Vagina (tissue), 2 donors: ENCODE results near the gene UCMA. TPM values are rescaled to one million over a fixed set of nuclear protein-coding genes. Genes with fewer than 3 reads are reported as not detected.

Experiments used
- DNase-seq, 2 donors: peaks; one replicate each; pipeline ENCODE4 v3.0.0-alpha.2; 2017; ENCODE audit errors: extremely low spot score in 2 of 2
- H3K27ac ChIP-seq: fragments of 200-600 bp; sonication (generic); one replicate; pipeline ENCODE4 v1.5.1; 2019
- H3K27me3 ChIP-seq: fragments of 200-600 bp; sonication (generic); one replicate; pipeline ENCODE4 v1.5.1; 2019
- H3K36me3 ChIP-seq, 2 donors: fragments of 200-600 bp; sonication (generic); one replicate each; pipeline ENCODE4 v1.5.1; 2017 to 2019
- H3K4me1 ChIP-seq: fragments of 200-600 bp; sonication (generic); one replicate; pipeline ENCODE4 v1.5.1; 2019
- H3K4me3 ChIP-seq, 2 donors: fragments of 200-600 bp; sonication (generic); 1 replicate in 1 of 2; 2 replicates in 1 of 2; pipeline ENCODE4 v1.5.1; 2016 to 2019
- H3K9me3 ChIP-seq: fragments of 200-600 bp; sonication (generic); one replicate; pipeline ENCODE4 v1.5.1; 2019
- CTCF ChIP-seq, 3 experiments: fragments of 450-650 bp in 2 of 3; fragments of 200-600 bp in 1 of 3; sonication (generic) in 1 of 3; IDR thresholded peaks; one replicate each; pipeline ENCODE4 v1.5.1; 2017 to 2019; ENCODE audit warnings: antibody characterized with exemption in 3 of 3, mild to moderate bottlenecking in 2 of 3, moderate library complexity in 2 of 3
- POLR2A ChIP-seq, 2 donors: fragments of 450-650 bp; IDR thresholded peaks; one replicate each; pipeline ENCODE4 v1.6.1; 2017; ENCODE audit warnings: antibody characterized with exemption in 2 of 2, mild to moderate bottlenecking in 2 of 2, moderate library complexity in 2 of 2
- POLR2AphosphoS5 ChIP-seq, 2 donors: sonication (generic); formaldehyde crosslinking; IDR thresholded peaks; one replicate each; pipeline ENCODE4 v1.9.0; 2017; ENCODE audit warnings: antibody characterized with exemption in 2 of 2, mild to moderate bottlenecking in 2 of 2, low read depth in 1 of 2; ENCODE audit not compliant: insufficient read depth in 1 of 2
- intact Hi-C: fragments of 100-400 bp; cut with DNase I; formaldehyde crosslinking; loops from one replicate; pipeline ENCODE4 v1.15.1; 2023
- total RNA-seq: library from RNA; depleted of rRNA; stranded (reverse); fragments of >200 nt; gene quantifications from one replicate; pipeline ENCODE4 v1.2.3, GENCODE V29; 2016

Gene UCMA
- total RNA-seq, 1 donor from 2014 or later, result not detected

GRCh38 chr10:13206091-13206490 is 28.1 kb downstream of the UCMA start:
- Histone ChIP-seq H3K4me1 (no peaks in the 10 kb centered on the region), H3K36me3 (no peaks in the 10 kb centered on the region), H3K27me3 (no peaks in the 10 kb centered on the region), H3K9me3 (no peaks in the 10 kb centered on the region), H3K4me3 (no peak overlapping the region), H3K27ac (no peak overlapping the region)
- DNase-seq, result no peak
- TF ChIP-seq CTCF (IDR thresholded peaks at IDR 0.05), result no peak
- TF ChIP-seq POLR2A (IDR thresholded peaks at IDR 0.05), result no peak
- no peak for TF ChIP-seq POLR2AphosphoS5 (IDR thresholded peaks at IDR 0.05; ENCODE audit: insufficient read depth in 1 of 2, low read depth in 1 of 2)
- intact Hi-C loops, result no loop called here

GRCh38 chr10:13201132-13201531 is 33.0 kb downstream of the UCMA start:
- no peak for TF ChIP-seq POLR2A (IDR thresholded peaks at IDR 0.05)
- TF ChIP-seq POLR2AphosphoS5 (IDR thresholded peaks at IDR 0.05; ENCODE audit: insufficient read depth in 1 of 2, low read depth in 1 of 2), result no peak
- TF ChIP-seq CTCF (IDR thresholded peaks at IDR 0.05), result no peak
- intact Hi-C loops, result no loop called here

GRCh38 chr10:13195016-13195415 is 39.2 kb downstream of the UCMA start:
- TF ChIP-seq POLR2A (IDR thresholded peaks at IDR 0.05) (no peak), CTCF (IDR thresholded peaks at IDR 0.05) (no peak), POLR2AphosphoS5 (IDR thresholded peaks at IDR 0.05; ENCODE audit: insufficient read depth in 1 of 2, low read depth in 1 of 2) (no peak)
- H3K36me3 ChIP-seq, result no peaks in the 10 kb centered on the region
- DNase-seq, result no peak
- no peak overlapping the region for H3K27ac ChIP-seq
- H3K27me3 ChIP-seq, result no peaks in the 10 kb centered on the region
- H3K4me3 ChIP-seq, result no peak overlapping the region
- H3K4me1 ChIP-seq, result no peaks in the 10 kb centered on the region
- H3K9me3 ChIP-seq, result no peaks in the 10 kb centered on the region
- intact Hi-C loops, result no loop called here

More at GRCh38 chr10:13201132-13201531, 33.0 kb downstream of the UCMA start:
- H3K36me3 ChIP-seq, result no peaks in the 10 kb centered on the region
- H3K9me3 ChIP-seq, result no peaks in the 10 kb centered on the region
- H3K4me1 ChIP-seq, result no peaks in the 10 kb centered on the region
- DNase-seq, result no peak
- H3K27me3 ChIP-seq, result no peaks in the 10 kb centered on the region
- no peak overlapping the region for H3K27ac ChIP-seq
- no peak overlapping the region for H3K4me3 ChIP-seq

GRCh38 chr10:13193637-13194036 is 40.5 kb downstream of the UCMA start:
- DNase-seq, result no peak
- Histone ChIP-seq H3K4me3 (no peak overlapping the region), H3K27me3 (no peaks in the 10 kb centered on the region), H3K27ac (no peak overlapping the region), H3K36me3 (no peaks in the 10 kb centered on the region), H3K9me3 (no peaks in the 10 kb centered on the region), H3K4me1 (no peaks in the 10 kb centered on the region)
- intact Hi-C loops, result no loop called here
- TF ChIP-seq CTCF (IDR thresholded peaks at IDR 0.05), result no peak
- no peak for TF ChIP-seq POLR2AphosphoS5 (IDR thresholded peaks at IDR 0.05; ENCODE audit: insufficient read depth in 1 of 2, low read depth in 1 of 2)
- no peak for TF ChIP-seq POLR2A (IDR thresholded peaks at IDR 0.05)

- H3K4me1 ChIP-seq, result no peaks in the 10 kb centered on the region
- no peak overlapping the region for H3K27ac ChIP-seq
- intact Hi-C loops, result no loop called here
- no peaks in the 10 kb centered on the region for H3K27me3 ChIP-seq
- DNase-seq, result no peak
- H3K4me3 ChIP-seq, result no peak overlapping the region
- no peaks in the 10 kb centered on the region for H3K36me3 ChIP-seq
- TF ChIP-seq POLR2AphosphoS5 (IDR thresholded peaks at IDR 0.05; ENCODE audit: insufficient read depth in 1 of 2, low read depth in 1 of 2), result no peak
- TF ChIP-seq POLR2A (IDR thresholded peaks at IDR 0.05), result no peak
- no peak for TF ChIP-seq CTCF (IDR thresholded peaks at IDR 0.05)
- H3K9me3 ChIP-seq, result no peaks in the 10 kb centered on the region
Measured at GRCh38 chr10:13191362-13191761, 42.8 kb downstream of the UCMA start.
